ENCODE results near the gene PRKACB. TPM values are rescaled to one million over a fixed set of nuclear protein-coding genes. Genes with fewer than 3 reads are reported as not detected.

Gene PRKACB
- total and polyA plus RNA-seq, 2 of the 8 experiments (the other 6 are each of a cell fraction or from before 2014, with no cell fraction given) = 7.8 to 31.0 TPM

- peaks cover 0 to 2% of the 10 kb centered on the region in 2 experiments; a peak in 1 of 4 replicates for H3K79me2 ChIP-seq (ENCODE audit: control insufficient read depth in 1 of 2, insufficient read depth in 2 of 2, low read length in 2 of 2)
- H3K4ac ChIP-seq (replicated peaks; ENCODE audit: insufficient read length, low read depth, low read length) = no peak overlapping the region
- H3K79me1 ChIP-seq (ENCODE audit: low read depth, low read length) = no peaks in the 10 kb centered on the region
- no peak overlapping the region for H4K91ac ChIP-seq (replicated peaks; ENCODE audit: insufficient read length, low read length)
- H3K36me3 ChIP-seq (ENCODE audit: control insufficient read depth in 2 of 4, insufficient read depth in 4 of 4, low read length in 3 of 4) = no peaks in the 10 kb centered on the region; a peak in 1 of 8 replicates
- H3K4me1 ChIP-seq (replicated peaks in 1 of 4; ENCODE audit: control insufficient read depth in 3 of 4, insufficient read depth in 4 of 4, low read length in 3 of 4) = no peaks in the 10 kb centered on the region; a peak in 1 of 7 replicates
- no peak overlapping the region for H3K4me2 ChIP-seq (ENCODE audit: insufficient read depth in 1 of 2, low read depth in 2 of 2, low read length in 2 of 2)
- H2BK12ac ChIP-seq (ENCODE audit: low read depth, low read length) = no peak overlapping the region
- no peak overlapping the region for H2AK5ac ChIP-seq (ENCODE audit: low read depth, low read length)
- H3K9ac ChIP-seq (replicated peaks in 1 of 4; ENCODE audit: extremely low read depth in 1 of 4, low read depth in 3 of 4, low read length in 3 of 4) = no peak overlapping the region
- no peak overlapping the region for H3K4me3 ChIP-seq (ENCODE audit: extremely low read depth in 1 of 4, insufficient read depth in 2 of 4, low read depth in 3 of 4, low read length in 4 of 4)
- FAIRE-seq (no peak), DNase-seq (ENCODE audit: low read depth in 1 of 2, low spot score in 2 of 2) (no peak)
- no peak overlapping the region for H2BK120ac ChIP-seq (replicated peaks; ENCODE audit: low read depth, low read length)
- H3K27ac ChIP-seq (ENCODE audit: low read depth, low read length) = no peak overlapping the region
- H2AFZ ChIP-seq (ENCODE audit: low read length) = no peak overlapping the region
- H3K9me3 ChIP-seq (ENCODE audit: insufficient read depth in 2 of 2, low read depth in 1 of 2, low read length in 1 of 2) = no peaks in the 10 kb centered on the region
- no peak overlapping the region for H3K14ac ChIP-seq (ENCODE audit: insufficient read length)
- ChIA-PET POLR2A (ENCODE audit: partially characterized antibody) (no interaction called here), CTCF (ENCODE audit: partially characterized antibody) (interaction anchor here (0.6 to 1.3 kb wide), 3 partner anchors 21 to 256 kb away, joined by 3 to 5 read pairs (median 4); no protein-coding TSS in a partner anchor)
- H3K27me3 ChIP-seq (replicated peaks in 1 of 4; ENCODE audit: control insufficient read depth in 3 of 4, extremely low read depth in 1 of 4, insufficient read depth in 3 of 4, low read length in 3 of 4) = no peaks in the 10 kb centered on the region
- H4K5ac ChIP-seq (ENCODE audit: insufficient read length, low read depth, low read length) = no peak overlapping the region
- no peak overlapping the region for H3K23ac ChIP-seq (ENCODE audit: insufficient read length)
- H3K23me2 ChIP-seq (ENCODE audit: low read depth, low read length) = no peaks in the 10 kb centered on the region
- no peak overlapping the region for H2BK15ac ChIP-seq (ENCODE audit: low read length)
- H3K18ac ChIP-seq (ENCODE audit: extremely low read depth, low read length) = no peak overlapping the region
- WGBS, 2 experiments (ENCODE audit: extremely low coverage in 1 of 2, insufficient coverage in 1 of 2, insufficient read length in 1 of 2, insufficient replicate concordance in 2 of 2, low coverage in 1 of 2, low lambda C conversion rate in 2 of 2, missing lambda C conversion rate in 1 of 2) = 83% methylated on average over 5 of the region's 5 CpGs; no CpG with 5 or more reads in 1 of the 2 experiments
- H3K56ac ChIP-seq (replicated peaks; ENCODE audit: insufficient read length, low read depth, low read length) = no peak overlapping the region
- no peaks in the 10 kb centered on the region for H4K20me1 ChIP-seq (replicated peaks in 1 of 2; ENCODE audit: control insufficient read depth in 1 of 2, insufficient read depth in 2 of 2, low read length in 2 of 2)
- H2BK5ac ChIP-seq (ENCODE audit: low read depth, low read length) = no peak overlapping the region
- H4K8ac ChIP-seq (ENCODE audit: extremely low read depth, insufficient read depth, low read length) = no peak overlapping the region
- H2BK20ac ChIP-seq (ENCODE audit: low read length) = no peak overlapping the region
- no peak for TF ChIP-seq TBP (IDR thresholded peaks at IDR 0.05; ENCODE audit: low read depth, low read length)
Measured at GRCh38 chr1:84164161-84164560, 20.1 kb downstream of the PRKACB start.

Measured in H1 (cell line).